Stimulated activated CD8-positive, alpha-beta memory T cell treated with anti-CD3 and anti-CD28 coated beads, Interleukin-12 subunit alpha, Interleukin-12 subunit beta, amount 100 ng/mL, for 1 hour (primary cell): ENCODE results near the gene TSPO2.

Experiments
- DNase-seq: peaks from one replicate; pipeline ENCODE4 v3.0.0-alpha.2; 2020; ENCODE audit warnings: low read depth

Gene TSPO2

GRCh38 chr6:41075651-41076626, 33.7 kb downstream of the TSPO2 start:
- DNase-seq: no peak

GRCh38 chr6:41077536-41077935, 35.3 kb downstream of the TSPO2 start:
- no peak for DNase-seq

- DNase-seq: no peak
Measured at GRCh38 chr6:41078101-41078500, 35.8 kb downstream of the TSPO2 start.

GRCh38 chr6:41079080-41079479, 36.8 kb downstream of the TSPO2 start:
- DNase-seq: no peak

GRCh38 chr6:41080621-41081020, 38.4 kb downstream of the TSPO2 start:
- no peak for DNase-seq

- no peak for DNase-seq
Measured at GRCh38 chr6:41083072-41083471, 40.8 kb downstream of the TSPO2 start.

- DNase-seq: no peak
Measured at GRCh38 chr6:41085182-41085581, 42.9 kb downstream of the TSPO2 start.

- DNase-seq: no peak
Measured at GRCh38 chr6:41088451-41088850, 46.2 kb downstream of the TSPO2 start.

- DNase-seq: no peak
Measured at GRCh38 chr6:41090841-41091761, 48.8 kb downstream of the TSPO2 start.

- no peak for DNase-seq
Measured at GRCh38 chr6:41092421-41093140, 50.3 kb downstream of the TSPO2 start.

- DNase-seq: no peak
Measured at GRCh38 chr6:41093729-41094128, 51.5 kb downstream of the TSPO2 start.
